OCI-LY1 (cell line): ENCODE measurements around the gene XPNPEP2.

Experiments used
- EZH2 ChIP-seq: fragments of 200-600 bp; sonication (generic), shearing (Covaris generic); IDR thresholded peaks from 2 replicates; pipeline ENCODE4 v1.8.0; 2017; ENCODE audit warnings: borderline replicate concordance, mixed run types, mild to moderate bottlenecking, antibody characterized with exemption, low read length, moderate library complexity, mixed read lengths
- TF ChIP-seq, protein P1 (sequence below): fragments of 200-600 bp; sonication (generic), shearing (Covaris generic); IDR thresholded peaks from 2 replicates; pipeline ENCODE4 v1.5.1; 2017; ENCODE audit warnings: mild to moderate bottlenecking, antibody characterized with exemption, low read length, moderate library complexity, mixed read lengths

DNA sequence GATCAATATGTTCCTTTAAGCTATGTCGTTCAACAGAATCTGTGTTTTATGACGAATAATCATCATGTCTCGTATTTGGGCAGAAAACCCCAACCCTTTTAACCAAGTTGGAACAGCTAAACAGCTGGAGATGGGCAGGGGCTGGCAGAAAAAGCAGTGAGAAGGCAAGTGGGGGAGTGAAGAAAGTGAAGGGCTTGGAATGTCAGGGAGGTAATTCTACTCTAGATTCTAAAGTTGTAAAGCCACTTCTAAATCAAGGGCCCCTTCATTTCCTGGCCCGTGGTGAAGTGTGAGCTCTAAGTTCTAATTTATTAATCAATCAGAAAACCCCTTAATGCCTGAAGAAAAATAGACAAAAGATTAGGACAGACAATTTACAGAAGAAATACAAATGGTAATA, 61.4 kb downstream of the XPNPEP2 start:
- TF ChIP-seq, protein P1, sequence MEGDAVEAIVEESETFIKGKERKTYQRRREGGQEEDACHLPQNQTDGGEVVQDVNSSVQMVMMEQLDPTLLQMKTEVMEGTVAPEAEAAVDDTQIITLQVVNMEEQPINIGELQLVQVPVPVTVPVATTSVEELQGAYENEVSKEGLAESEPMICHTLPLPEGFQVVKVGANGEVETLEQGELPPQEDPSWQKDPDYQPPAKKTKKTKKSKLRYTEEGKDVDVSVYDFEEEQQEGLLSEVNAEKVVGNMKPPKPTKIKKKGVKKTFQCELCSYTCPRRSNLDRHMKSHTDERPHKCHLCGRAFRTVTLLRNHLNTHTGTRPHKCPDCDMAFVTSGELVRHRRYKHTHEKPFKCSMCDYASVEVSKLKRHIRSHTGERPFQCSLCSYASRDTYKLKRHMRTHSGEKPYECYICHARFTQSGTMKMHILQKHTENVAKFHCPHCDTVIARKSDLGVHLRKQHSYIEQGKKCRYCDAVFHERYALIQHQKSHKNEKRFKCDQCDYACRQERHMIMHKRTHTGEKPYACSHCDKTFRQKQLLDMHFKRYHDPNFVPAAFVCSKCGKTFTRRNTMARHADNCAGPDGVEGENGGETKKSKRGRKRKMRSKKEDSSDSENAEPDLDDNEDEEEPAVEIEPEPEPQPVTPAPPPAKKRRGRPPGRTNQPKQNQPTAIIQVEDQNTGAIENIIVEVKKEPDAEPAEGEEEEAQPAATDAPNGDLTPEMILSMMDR: no peak
- no peak for TF ChIP-seq EZH2
